Mesodermal cell (in vitro differentiated cells): ENCODE results near the gene KMT5C.
A peak's percentile ranks its signal among the peaks of the same experiment; 100 is the strongest.

Experiments
- H3K27ac ChIP-seq: 2 replicates; pipeline ENCODE4 v1.7.0; 2013; ENCODE audit warnings: mild to moderate bottlenecking, low read depth, low read length, moderate library complexity; ENCODE audit not compliant: severe bottlenecking
- H3K36me3 ChIP-seq: 2 replicates; pipeline ENCODE4 v1.7.1; 2013; ENCODE audit warnings: mild to moderate bottlenecking, low read length, moderate library complexity; ENCODE audit not compliant: control insufficient read depth, insufficient read depth
- H3K4me1 ChIP-seq: one replicate; pipeline ENCODE4 v1.7.1; 2013; ENCODE audit warnings: mild to moderate bottlenecking, low read length; ENCODE audit not compliant: insufficient read depth, control insufficient read depth, poor library complexity, severe bottlenecking
- H3K4me3 ChIP-seq: 2 replicates; pipeline ENCODE4 v1.7.0; 2013; ENCODE audit warnings: low read length, control low read depth, mild to moderate bottlenecking; ENCODE audit not compliant: insufficient read depth, poor library complexity, severe bottlenecking; ENCODE audit errors: extremely low read depth
- H3K9me3 ChIP-seq: 2 replicates; pipeline ENCODE4 v1.7.1; 2013; ENCODE audit warnings: mild to moderate bottlenecking, low read length, moderate library complexity; ENCODE audit not compliant: control insufficient read depth
- WGBS, 2 experiments: methylation state at CpG; one replicate each; pipeline ENCODE4 v1.1.5; 2013; ENCODE audit warnings: missing lambda C conversion rate in 2 of 2; ENCODE audit not compliant: insufficient coverage in 2 of 2; 5-methylcytosine and 5-hydroxymethylcytosine counted together

Gene KMT5C

GRCh38 chr19:55358943-55359908, 19.6 kb downstream of the KMT5C start:
- Histone ChIP-seq H3K4me3 (no peak overlapping the region), H3K9me3 (no peaks in the 10 kb centered on the region), H3K4me1 (peaks cover 8% of the 10 kb centered on the region), H3K27ac (no peak overlapping the region), H3K36me3 (peaks cover under 1% of the 10 kb centered on the region)
- 86 to 92% methylated on average over 24 to 30 of the region's 32 CpGs for WGBS, 2 experiments

- Histone ChIP-seq H3K27ac (no peak overlapping the region), H3K4me1 (peaks cover 8% of the 10 kb centered on the region), H3K36me3 (peaks cover 17% of the 10 kb centered on the region), H3K9me3 (no peaks in the 10 kb centered on the region), H3K4me3 (no peak overlapping the region)
- WGBS, 2 experiments = 87% methylated on average over 14 to 16 of the region's 16 CpGs
Measured at GRCh38 chr19:55360902-55361301, 21.2 kb downstream of the KMT5C start.

- no peak overlapping the region for H3K27ac ChIP-seq
- no peak overlapping the region for H3K4me3 ChIP-seq
- H3K4me1 ChIP-seq = peaks cover 8% of the 10 kb centered on the region
- H3K36me3 ChIP-seq = peaks cover 31% of the 10 kb centered on the region
- WGBS, 2 experiments = 80 to 87% methylated on average over 33 to 34 of the region's 38 CpGs
- H3K9me3 ChIP-seq = no peaks in the 10 kb centered on the region
Measured at GRCh38 chr19:55362174-55362989, 22.7 kb downstream of the KMT5C start.

- H3K4me1 ChIP-seq = peaks cover 8% of the 10 kb centered on the region
- no peaks in the 10 kb centered on the region for H3K9me3 ChIP-seq
- H3K36me3 ChIP-seq = peaks cover 38% of the 10 kb centered on the region
- H3K27ac ChIP-seq = no peak within 1 kb of the TSS
- 76 to 78% methylated on average over 25 to 26 of the region's 27 CpGs for whole genome bisulfite sequencing, 2 experiments
- no peak within 1 kb of the TSS for H3K4me3 ChIP-seq
Measured at GRCh38 chr19:55362990-55363716, 23.5 kb downstream of the KMT5C start, which contains the start of gene GARIN5B. TSS of gene GARIN5B (minus strand) at chr19:55363260. CDS start at chr19:55363066, 194 bp downstream.

GRCh38 chr19:55365245-55365644, 25.6 kb downstream of the KMT5C start:
- Histone ChIP-seq H3K4me3 (no peak overlapping the region), H3K9me3 (no peaks in the 10 kb centered on the region), H3K36me3 (peaks cover 40% of the 10 kb centered on the region), H3K27ac (no peak overlapping the region), H3K4me1 (peaks cover 10% of the 10 kb centered on the region)
- 65 to 85% methylated on average over 5 to 8 of the region's 8 CpGs for WGBS, 2 experiments

GRCh38 chr19:55365964-55366363, 26.3 kb downstream of the KMT5C start:
- Histone ChIP-seq H3K4me1 (peaks cover 12% of the 10 kb centered on the region), H3K4me3 (no peak overlapping the region), H3K27ac (no peak overlapping the region), H3K9me3 (no peaks in the 10 kb centered on the region), H3K36me3 (peaks cover 40% of the 10 kb centered on the region)
- 93 to 97% methylated on average over 9 to 12 of the region's 19 CpGs for WGBS, 2 experiments

GRCh38 chr19:55366790-55367189, 27.1 kb downstream of the KMT5C start:
- WGBS, 2 experiments = 100% methylated on average over 1 of the region's 3 CpGs
- no peak overlapping the region for H3K4me3 ChIP-seq
- peaks cover 40% of the 10 kb centered on the region for H3K36me3 ChIP-seq
- no peaks in the 10 kb centered on the region for H3K9me3 ChIP-seq
- no peak overlapping the region for H3K27ac ChIP-seq
- peaks cover 17% of the 10 kb centered on the region for H3K4me1 ChIP-seq

GRCh38 chr19:55368106-55368505, 28.4 kb downstream of the KMT5C start:
- Histone ChIP-seq H3K36me3 (peaks cover 40% of the 10 kb centered on the region), H3K9me3 (no peaks in the 10 kb centered on the region), H3K27ac (no peak overlapping the region), H3K4me3 (peak overlapping the region; percentile 69), H3K4me1 (peaks cover 24% of the 10 kb centered on the region)
- 88 to 96% methylated on average over 12 to 16 of the region's 16 CpGs for WGBS, 2 experiments

- 15 to 28% methylated on average over 33 to 44 of the region's 54 CpGs for WGBS, 2 experiments
Measured at GRCh38 chr19:55368701-55369563, 29.3 kb downstream of the KMT5C start.

More at GRCh38 chr19:55368701-55369563, 29.3 kb downstream of the KMT5C start:
- Histone ChIP-seq H3K4me3 (peak overlapping the region; percentile 69), H3K36me3 (peaks cover 40% of the 10 kb centered on the region), H3K27ac (no peak overlapping the region), H3K4me1 (peaks cover 29% of the 10 kb centered on the region), H3K9me3 (no peaks in the 10 kb centered on the region)
